ENCODE results near the gene ZNF296. TPM values are rescaled to one million over a fixed set of nuclear protein-coding genes. Genes with fewer than 3 reads are reported as not detected.

ZNF296 gene
- polyA plus RNA-seq, 1 donor from 2014 or later = 1.4 TPM

DNA sequence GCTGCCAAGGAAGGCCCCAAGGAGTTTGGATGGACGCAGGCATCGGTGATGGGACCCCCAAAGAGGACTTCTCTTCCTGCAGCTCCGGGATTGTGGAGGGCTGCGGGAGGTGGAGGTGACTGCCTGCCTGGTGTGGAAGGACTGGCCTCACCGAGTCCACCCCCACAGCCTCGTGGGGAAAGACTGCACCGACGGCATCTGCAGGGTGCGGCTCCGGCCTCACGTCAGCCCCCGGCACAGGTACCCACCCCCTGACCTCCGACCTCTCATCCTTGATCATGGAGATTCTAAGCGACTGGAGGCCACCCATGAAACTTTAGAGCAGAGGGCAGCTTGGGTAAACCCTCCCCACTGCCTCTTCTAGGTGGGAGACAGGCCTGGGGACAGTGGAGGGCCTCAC lies 54.3 kb downstream of the ZNF296 start:
- Histone ChIP-seq H3K27ac (ENCODE audit: low read length) (no peak overlapping the region), H3K4me2 (ENCODE audit: low read length) (no peak overlapping the region), H3K27me3 (ENCODE audit: insufficient read depth, low read depth, low read length) (no peaks in the 10 kb centered on the region), H3K9me3 (ENCODE audit: low read length) (no peaks in the 10 kb centered on the region), H3K9me2 (ENCODE audit: insufficient read depth, low read length) (no peaks in the 10 kb centered on the region), H3K36me3 (ENCODE audit: insufficient read depth, low read length) (no peaks in the 10 kb centered on the region), H3K79me2 (replicated peaks; ENCODE audit: insufficient read depth, low read length) (no peaks in the 10 kb centered on the region), H4K20me1 (ENCODE audit: insufficient read depth) (no peaks in the 10 kb centered on the region), H3K4me3 (ENCODE audit: low read length) (no peak overlapping the region), H3K9ac (ENCODE audit: low read length) (no peak overlapping the region), H2AFZ (ENCODE audit: low read depth, low read length) (no peak overlapping the region), H3F3A (ENCODE audit: insufficient read depth, low read length, poor library complexity, severe bottlenecking) (no peaks in the 10 kb centered on the region)
- TF ChIP-seq, protein P1, sequence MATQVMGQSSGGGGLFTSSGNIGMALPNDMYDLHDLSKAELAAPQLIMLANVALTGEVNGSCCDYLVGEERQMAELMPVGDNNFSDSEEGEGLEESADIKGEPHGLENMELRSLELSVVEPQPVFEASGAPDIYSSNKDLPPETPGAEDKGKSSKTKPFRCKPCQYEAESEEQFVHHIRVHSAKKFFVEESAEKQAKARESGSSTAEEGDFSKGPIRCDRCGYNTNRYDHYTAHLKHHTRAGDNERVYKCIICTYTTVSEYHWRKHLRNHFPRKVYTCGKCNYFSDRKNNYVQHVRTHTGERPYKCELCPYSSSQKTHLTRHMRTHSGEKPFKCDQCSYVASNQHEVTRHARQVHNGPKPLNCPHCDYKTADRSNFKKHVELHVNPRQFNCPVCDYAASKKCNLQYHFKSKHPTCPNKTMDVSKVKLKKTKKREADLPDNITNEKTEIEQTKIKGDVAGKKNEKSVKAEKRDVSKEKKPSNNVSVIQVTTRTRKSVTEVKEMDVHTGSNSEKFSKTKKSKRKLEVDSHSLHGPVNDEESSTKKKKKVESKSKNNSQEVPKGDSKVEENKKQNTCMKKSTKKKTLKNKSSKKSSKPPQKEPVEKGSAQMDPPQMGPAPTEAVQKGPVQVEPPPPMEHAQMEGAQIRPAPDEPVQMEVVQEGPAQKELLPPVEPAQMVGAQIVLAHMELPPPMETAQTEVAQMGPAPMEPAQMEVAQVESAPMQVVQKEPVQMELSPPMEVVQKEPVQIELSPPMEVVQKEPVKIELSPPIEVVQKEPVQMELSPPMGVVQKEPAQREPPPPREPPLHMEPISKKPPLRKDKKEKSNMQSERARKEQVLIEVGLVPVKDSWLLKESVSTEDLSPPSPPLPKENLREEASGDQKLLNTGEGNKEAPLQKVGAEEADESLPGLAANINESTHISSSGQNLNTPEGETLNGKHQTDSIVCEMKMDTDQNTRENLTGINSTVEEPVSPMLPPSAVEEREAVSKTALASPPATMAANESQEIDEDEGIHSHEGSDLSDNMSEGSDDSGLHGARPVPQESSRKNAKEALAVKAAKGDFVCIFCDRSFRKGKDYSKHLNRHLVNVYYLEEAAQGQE (IDR thresholded peaks at IDR 0.05; ENCODE audit: borderline replicate concordance) = no peak
- TF ChIP-seq RAD21 (conservative IDR thresholded peaks at IDR 0.05) (no peak), EZH2 (IDR thresholded peaks at IDR 0.05; ENCODE audit: borderline replicate concordance, insufficient read depth, low read length, poor library complexity, severe bottlenecking) (no peak), MXI1 (conservative IDR thresholded peaks at IDR 0.05; ENCODE audit: poor library complexity, severe bottlenecking) (no peak), SMC3 (conservative IDR thresholded peaks at IDR 0.05; ENCODE audit: poor library complexity) (no peak), TAF1 (IDR thresholded peaks at IDR 0.05; ENCODE audit: low read depth) (no peak), EP300 (conservative IDR thresholded peaks at IDR 0.05; ENCODE audit: poor library complexity, severe bottlenecking) (no peak), POLR2AphosphoS5 (IDR thresholded peaks at IDR 0.05) (no peak)
- TF ChIP-seq, protein P2, sequence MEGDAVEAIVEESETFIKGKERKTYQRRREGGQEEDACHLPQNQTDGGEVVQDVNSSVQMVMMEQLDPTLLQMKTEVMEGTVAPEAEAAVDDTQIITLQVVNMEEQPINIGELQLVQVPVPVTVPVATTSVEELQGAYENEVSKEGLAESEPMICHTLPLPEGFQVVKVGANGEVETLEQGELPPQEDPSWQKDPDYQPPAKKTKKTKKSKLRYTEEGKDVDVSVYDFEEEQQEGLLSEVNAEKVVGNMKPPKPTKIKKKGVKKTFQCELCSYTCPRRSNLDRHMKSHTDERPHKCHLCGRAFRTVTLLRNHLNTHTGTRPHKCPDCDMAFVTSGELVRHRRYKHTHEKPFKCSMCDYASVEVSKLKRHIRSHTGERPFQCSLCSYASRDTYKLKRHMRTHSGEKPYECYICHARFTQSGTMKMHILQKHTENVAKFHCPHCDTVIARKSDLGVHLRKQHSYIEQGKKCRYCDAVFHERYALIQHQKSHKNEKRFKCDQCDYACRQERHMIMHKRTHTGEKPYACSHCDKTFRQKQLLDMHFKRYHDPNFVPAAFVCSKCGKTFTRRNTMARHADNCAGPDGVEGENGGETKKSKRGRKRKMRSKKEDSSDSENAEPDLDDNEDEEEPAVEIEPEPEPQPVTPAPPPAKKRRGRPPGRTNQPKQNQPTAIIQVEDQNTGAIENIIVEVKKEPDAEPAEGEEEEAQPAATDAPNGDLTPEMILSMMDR (IDR thresholded peaks at IDR 0.05; ENCODE audit: poor library complexity, severe bottlenecking) = no peak

Small RNA genes lying within 50 kb of the gene (small RNA-seq; reads per million reads assigned to genes)
- 0 to 0.65 (median 0) reads per million in 3 experiments for gene RNU6-611P

Other genes with a start within 250 kb of the ZNF296 start
- gene NECTIN2, start 230.2 kb downstream of the ZNF296 start, polyA plus RNA-seq = 33.2 and 43.5 TPM in 2 replicates
- 48.4 and 59.2 TPM in 2 replicates for gene TOMM40, start 185.2 kb downstream of the ZNF296 start, polyA plus RNA-seq
- 8.7 and 9.8 TPM in 2 replicates for gene APOE, start 170.7 kb downstream of the ZNF296 start, polyA plus RNA-seq
- not detected in 2 replicates for gene APOC1, start 161.9 kb downstream of the ZNF296 start, polyA plus RNA-seq
- not detected in 2 replicates for gene APOC4, start 134.2 kb downstream of the ZNF296 start, polyA plus RNA-seq
- gene APOC2, start 130.4 kb downstream of the ZNF296 start, polyA plus RNA-seq = not detected in 2 replicates
- gene CLPTM1, start 121.1 kb downstream of the ZNF296 start, polyA plus RNA-seq = 12.0 and 15.3 TPM in 2 replicates
- 1.0 and 1.1 TPM in 2 replicates for gene RELB, start 75.0 kb downstream of the ZNF296 start, polyA plus RNA-seq
- gene CLASRP, start 37.4 kb downstream of the ZNF296 start, polyA plus RNA-seq = 30.1 and 38.4 TPM in 2 replicates
- gene GEMIN7, start 2.8 kb upstream of the ZNF296 start, polyA plus RNA-seq = 14.4 and 26.5 TPM in 2 replicates
- gene PPP1R37, start 16.7 kb upstream of the ZNF296 start, polyA plus RNA-seq = 53.7 and 56.6 TPM in 2 replicates
- 1.6 and 2.8 TPM in 2 replicates for gene NKPD1, start 84.5 kb upstream of the ZNF296 start, polyA plus RNA-seq
- gene TRAPPC6A, start 101.8 kb upstream of the ZNF296 start, polyA plus RNA-seq = 34.9 and 48.5 TPM in 2 replicates
- 1.8 and 4.3 TPM in 2 replicates for gene BLOC1S3, start 102.3 kb upstream of the ZNF296 start, polyA plus RNA-seq
- gene EXOC3L2, start 168.9 kb upstream of the ZNF296 start, polyA plus RNA-seq = not detected in 2 replicates
- 11.6 and 23.1 TPM in 2 replicates for gene MARK4, start 174.8 kb upstream of the ZNF296 start, polyA plus RNA-seq
- 0.14 TPM in 1 of 2 replicates, not detected in the other for gene CKM, start 246.4 kb upstream of the ZNF296 start, polyA plus RNA-seq

Measured in neural cell (in vitro differentiated cells).